ENCODE results near the gene CD40.

The CD40 gene

GRCh38 chr20:46128310-46129151 is 10.4 kb downstream of the CD40 start:
- TF ChIP-seq MAX (IDR thresholded peaks at IDR 0.05; ENCODE audit: low read depth, low read length): no peak
- peak; percentile 77 for TF ChIP-seq CTCF (IDR thresholded peaks at IDR 0.05; ENCODE audit: low read depth, low read length)
- peak; percentile 42 for DNase-seq (ENCODE audit: low read depth)
- no peak overlapping the region for H3K4me3 ChIP-seq (ENCODE audit: low read depth, low read length)

GRCh38 chr20:46129955-46130481 is 11.9 kb downstream of the CD40 start:
- no peak overlapping the region for H3K4me3 ChIP-seq (ENCODE audit: low read depth, low read length)
- TF ChIP-seq CTCF (IDR thresholded peaks at IDR 0.05; ENCODE audit: low read depth, low read length): no peak
- no peak for TF ChIP-seq POLR2A (IDR thresholded peaks at IDR 0.05; ENCODE audit: extremely low read depth, insufficient read length)
- no peak for TF ChIP-seq MYC (IDR thresholded peaks at IDR 0.05; ENCODE audit: low read depth, low read length)
- TF ChIP-seq MAX (IDR thresholded peaks at IDR 0.05; ENCODE audit: low read depth, low read length): no peak
- no peak for DNase-seq (ENCODE audit: low read depth)

- no peak for TF ChIP-seq MAX (IDR thresholded peaks at IDR 0.05; ENCODE audit: low read depth, low read length)
- no peak for TF ChIP-seq POLR2A (IDR thresholded peaks at IDR 0.05; ENCODE audit: extremely low read depth, insufficient read length)
- DNase-seq (ENCODE audit: low read depth): no peak
- H3K4me3 ChIP-seq (ENCODE audit: low read depth, low read length): no peak overlapping the region
Measured at GRCh38 chr20:46130534-46130933, 12.4 kb downstream of the CD40 start.

- no peak for DNase-seq (ENCODE audit: low read depth)
- H3K4me3 ChIP-seq (ENCODE audit: low read depth, low read length): no peak overlapping the region
- TF ChIP-seq MYC (IDR thresholded peaks at IDR 0.05; ENCODE audit: low read depth, low read length): no peak
- TF ChIP-seq CTCF (IDR thresholded peaks at IDR 0.05; ENCODE audit: low read depth, low read length): no peak
- TF ChIP-seq MAX (IDR thresholded peaks at IDR 0.05; ENCODE audit: low read depth, low read length): no peak
- TF ChIP-seq POLR2A (IDR thresholded peaks at IDR 0.05; ENCODE audit: extremely low read depth, insufficient read length): no peak
Measured at GRCh38 chr20:46131396-46131795, 13.3 kb downstream of the CD40 start.

- peak; percentile 90 for TF ChIP-seq CTCF (IDR thresholded peaks at IDR 0.05; ENCODE audit: low read depth, low read length)
- no peak for TF ChIP-seq MYC (IDR thresholded peaks at IDR 0.05; ENCODE audit: low read depth, low read length)
- TF ChIP-seq POLR2A (IDR thresholded peaks at IDR 0.05; ENCODE audit: extremely low read depth, insufficient read length): no peak
- TF ChIP-seq MAX (IDR thresholded peaks at IDR 0.05; ENCODE audit: low read depth, low read length): peak; percentile 24; the same call in 1 of the 2 replicates
- peak; percentile 76 for DNase-seq (ENCODE audit: low read depth)
- H3K4me3 ChIP-seq (ENCODE audit: low read depth, low read length): no peak overlapping the region
Measured at GRCh38 chr20:46132705-46133120, 14.6 kb downstream of the CD40 start.

- TF ChIP-seq MAX (IDR thresholded peaks at IDR 0.05; ENCODE audit: low read depth, low read length) (no peak), MYC (IDR thresholded peaks at IDR 0.05; ENCODE audit: low read depth, low read length) (no peak), POLR2A (IDR thresholded peaks at IDR 0.05; ENCODE audit: extremely low read depth, insufficient read length) (no peak), CTCF (IDR thresholded peaks at IDR 0.05; ENCODE audit: low read depth, low read length) (no peak)
- no peak for DNase-seq (ENCODE audit: low read depth)
- H3K4me3 ChIP-seq (ENCODE audit: low read depth, low read length): no peak overlapping the region
Measured at GRCh38 chr20:46133886-46134654, 16.0 kb downstream of the CD40 start.

Measured in NB4 (cell line).